SU-DHL-6 (cell line): ENCODE data around the gene RFX4.

ENCODE experiments used
- CTCF ChIP-seq: fragments of 200-600 bp; sonication (generic); IDR thresholded peaks from one replicate; pipeline ENCODE4 v1.5.1; 2017; ENCODE audit warnings: antibody characterized with exemption, mild to moderate bottlenecking, low read length, moderate library complexity; ENCODE audit not compliant: insufficient read depth, poor library complexity, severe bottlenecking
- EZH2phosphoT487 ChIP-seq: fragments of 200-600 bp; sonication (generic), shearing (Covaris generic); conservative IDR thresholded peaks from 2 replicates; pipeline ENCODE4 v1.6.1; 2018; ENCODE audit warnings: mild to moderate bottlenecking, antibody characterized with exemption, low read length, moderate library complexity, mixed read lengths

- TF ChIP-seq EZH2phosphoT487 (no peak), CTCF (no peak)
Observed at GRCh38 chr12:106585105-106585520, 2.3 kb downstream of the RFX4 start.
